Calu3 (cell line): ENCODE data around the gene HS6ST1. TPM values are rescaled to one million over a fixed set of nuclear protein-coding genes. Genes with fewer than 3 reads are reported as not detected.

Experiments
- BruUV-seq: library from RNA; stranded (reverse); fragments of 400-500 nt; replicated peaks from 2 replicates; lab custom pipeline; 2021; lab: Mats Ljungman, UMichigan
- CTCF ChIA-PET: fragments of 300-600 bp; sonication (Branson Sonifier 250); formaldehyde crosslinking; loops from one replicate; lab custom pipeline; 2022; ENCODE audit warnings: antibody characterized with exemption; lab: Charles Lee
- DNase-seq: peaks from one replicate; pipeline ENCODE4 v3.0.0; 2022
- H3K27ac Mint-ChIP-seq: one replicate; pipeline ENCODE4 v1.8.0; 2022; ENCODE audit warnings: mixed read lengths; ENCODE audit not compliant: unreplicated experiment
- H3K27me3 Mint-ChIP-seq: one replicate; pipeline ENCODE4 v1.8.0; 2022; ENCODE audit warnings: mixed read lengths; ENCODE audit not compliant: unreplicated experiment
- H3K36me3 Mint-ChIP-seq: one replicate; pipeline ENCODE4 v1.8.0; 2022; ENCODE audit warnings: mild to moderate bottlenecking, moderate library complexity, mixed read lengths; ENCODE audit not compliant: insufficient read depth, unreplicated experiment
- H3K4me1 Mint-ChIP-seq: one replicate; pipeline ENCODE4 v1.8.0; 2022; ENCODE audit warnings: mild to moderate bottlenecking, low read depth, mixed read lengths; ENCODE audit not compliant: unreplicated experiment
- H3K4me3 Mint-ChIP-seq: one replicate; pipeline ENCODE4 v1.8.0; 2022; ENCODE audit warnings: mild to moderate bottlenecking, low read depth, moderate library complexity, mixed read lengths; ENCODE audit not compliant: unreplicated experiment
- H3K9me3 Mint-ChIP-seq: one replicate; pipeline ENCODE4 v1.8.0; 2022; ENCODE audit warnings: low read depth, mixed read lengths; ENCODE audit not compliant: unreplicated experiment
- intact Hi-C: fragments of 100-400 bp; cut with micrococcal nuclease; formaldehyde crosslinking; loops from one replicate; pipeline ENCODE4 v1.10.0; 2022; ENCODE audit not compliant: unreplicated experiment
- total RNA-seq: library from RNA; stranded (reverse); gene quantifications from 2 replicates; pipeline ENCODE4 v1.2.3, GENCODE V29; 2022
- TF ChIP-seq, protein P1 (sequence below): fragments of 200-600 bp; IDR thresholded peaks from one replicate; pipeline ENCODE4 v1.8.0; 2022; ENCODE audit warnings: antibody characterized with exemption; ENCODE audit not compliant: unreplicated experiment

Gene HS6ST1
- total RNA-seq, 1 experiment from 2014 or later = 34.6 TPM

DNA sequence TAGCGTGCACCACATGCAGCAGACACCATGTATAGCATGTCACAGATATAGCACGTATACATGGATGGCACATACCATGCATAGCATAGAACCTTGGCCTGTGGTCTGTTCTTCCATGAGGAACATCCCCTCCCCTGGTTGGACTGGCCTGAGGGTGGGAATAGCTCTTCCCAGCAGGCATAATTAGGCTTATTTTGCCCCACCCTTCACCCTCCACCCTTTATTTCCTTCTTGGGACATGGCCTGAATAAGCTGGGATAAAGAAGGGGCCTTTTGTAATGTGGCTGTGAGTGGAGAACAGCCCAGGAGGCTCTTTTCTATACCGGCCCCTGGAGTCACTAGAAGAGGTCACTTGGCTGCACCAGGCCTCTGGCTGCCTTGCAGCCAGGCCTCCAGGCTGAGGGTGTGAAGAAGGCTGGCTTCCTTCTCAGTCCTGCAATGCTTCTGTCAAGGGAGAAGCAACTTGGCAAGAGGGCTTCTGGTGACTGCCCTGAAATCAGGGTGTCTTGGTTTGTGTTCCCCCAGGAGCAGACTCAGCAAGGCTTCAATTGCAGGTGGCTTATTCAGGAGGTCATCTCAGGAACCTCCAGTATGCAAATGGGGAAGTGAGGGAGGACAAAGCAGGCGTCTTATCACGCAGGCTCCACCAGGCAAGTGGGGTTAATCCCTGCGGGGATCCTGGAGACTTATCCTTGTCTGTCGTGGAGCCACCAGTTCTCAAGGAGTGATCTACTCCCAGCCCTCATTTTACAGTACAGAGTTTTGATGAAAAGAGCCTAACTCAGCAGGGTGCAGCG is 68.2 kb downstream of the HS6ST1 start:
- H3K27me3 Mint-ChIP-seq = no peaks in the 10 kb centered on the region
- H3K4me3 Mint-ChIP-seq = no peak overlapping the region
- H3K27ac Mint-ChIP-seq = no peak overlapping the region
- no peaks in the 10 kb centered on the region for H3K36me3 Mint-ChIP-seq
- CTCF ChIA-PET = no interaction called here
- H3K4me1 Mint-ChIP-seq = no peaks in the 10 kb centered on the region
- H3K9me3 Mint-ChIP-seq = no peaks in the 10 kb centered on the region
- TF ChIP-seq, protein P1, sequence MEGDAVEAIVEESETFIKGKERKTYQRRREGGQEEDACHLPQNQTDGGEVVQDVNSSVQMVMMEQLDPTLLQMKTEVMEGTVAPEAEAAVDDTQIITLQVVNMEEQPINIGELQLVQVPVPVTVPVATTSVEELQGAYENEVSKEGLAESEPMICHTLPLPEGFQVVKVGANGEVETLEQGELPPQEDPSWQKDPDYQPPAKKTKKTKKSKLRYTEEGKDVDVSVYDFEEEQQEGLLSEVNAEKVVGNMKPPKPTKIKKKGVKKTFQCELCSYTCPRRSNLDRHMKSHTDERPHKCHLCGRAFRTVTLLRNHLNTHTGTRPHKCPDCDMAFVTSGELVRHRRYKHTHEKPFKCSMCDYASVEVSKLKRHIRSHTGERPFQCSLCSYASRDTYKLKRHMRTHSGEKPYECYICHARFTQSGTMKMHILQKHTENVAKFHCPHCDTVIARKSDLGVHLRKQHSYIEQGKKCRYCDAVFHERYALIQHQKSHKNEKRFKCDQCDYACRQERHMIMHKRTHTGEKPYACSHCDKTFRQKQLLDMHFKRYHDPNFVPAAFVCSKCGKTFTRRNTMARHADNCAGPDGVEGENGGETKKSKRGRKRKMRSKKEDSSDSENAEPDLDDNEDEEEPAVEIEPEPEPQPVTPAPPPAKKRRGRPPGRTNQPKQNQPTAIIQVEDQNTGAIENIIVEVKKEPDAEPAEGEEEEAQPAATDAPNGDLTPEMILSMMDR = no peak
- no TSS peak for BruUV-seq
- no peak for DNase-seq
- intact Hi-C loops = no loop called here

DNA sequence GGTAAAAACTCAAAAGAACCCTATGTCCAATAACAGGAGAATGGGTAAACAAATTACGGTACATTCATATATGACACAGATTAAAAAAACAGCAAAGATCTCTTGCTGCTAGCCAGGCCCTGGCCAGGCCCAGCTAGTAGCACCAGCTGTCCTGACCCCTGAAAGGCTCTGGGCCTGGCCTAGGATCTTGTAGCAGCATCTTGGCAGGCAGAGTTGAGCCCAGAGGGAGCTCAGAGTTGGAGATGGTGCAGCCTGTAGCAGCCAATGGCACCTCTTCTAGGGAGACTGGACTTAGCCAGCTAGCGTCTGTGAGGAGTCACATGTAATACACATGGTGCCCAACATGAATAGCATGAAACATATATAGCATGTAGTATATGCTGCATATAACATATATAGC is 69.1 kb downstream of the HS6ST1 start:
- Mint-ChIP-seq H3K27me3 (no peaks in the 10 kb centered on the region), H3K4me3 (no peak overlapping the region), H3K4me1 (no peaks in the 10 kb centered on the region), H3K9me3 (no peaks in the 10 kb centered on the region), H3K27ac (no peak overlapping the region), H3K36me3 (no peaks in the 10 kb centered on the region)
- TF ChIP-seq, protein P1 = no peak
- DNase-seq = no peak
- intact Hi-C loops = no loop called here
- BruUV-seq = no TSS peak
- CTCF ChIA-PET = no interaction called here

DNA sequence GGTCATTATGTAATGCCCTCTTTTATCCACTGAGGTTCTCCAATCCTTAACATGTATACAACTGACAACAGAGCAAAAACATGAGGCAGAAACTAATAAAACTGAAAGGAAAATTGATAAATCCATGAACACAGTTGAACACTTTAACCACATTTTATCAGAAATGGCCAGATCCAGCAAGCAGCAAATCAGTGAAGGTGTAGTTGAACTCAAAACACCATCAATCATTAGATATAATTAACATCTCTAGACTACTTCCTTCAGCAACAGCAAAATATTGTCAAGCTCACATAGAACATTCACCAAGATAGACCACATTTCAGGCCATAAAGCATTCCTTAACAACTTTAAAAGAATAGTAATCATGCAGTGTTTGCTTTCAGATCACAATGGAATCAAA is 72.9 kb downstream of the HS6ST1 start:
- Mint-ChIP-seq H3K27me3 (peaks cover 23% of the 10 kb centered on the region), H3K4me1 (no peaks in the 10 kb centered on the region), H3K27ac (no peak overlapping the region), H3K9me3 (no peaks in the 10 kb centered on the region), H3K36me3 (no peaks in the 10 kb centered on the region), H3K4me3 (no peak overlapping the region)
- CTCF ChIA-PET = no interaction called here
- intact Hi-C loops = no loop called here
- no TSS peak for BruUV-seq
- DNase-seq = no peak
- TF ChIP-seq, protein P1 = no peak

DNA sequence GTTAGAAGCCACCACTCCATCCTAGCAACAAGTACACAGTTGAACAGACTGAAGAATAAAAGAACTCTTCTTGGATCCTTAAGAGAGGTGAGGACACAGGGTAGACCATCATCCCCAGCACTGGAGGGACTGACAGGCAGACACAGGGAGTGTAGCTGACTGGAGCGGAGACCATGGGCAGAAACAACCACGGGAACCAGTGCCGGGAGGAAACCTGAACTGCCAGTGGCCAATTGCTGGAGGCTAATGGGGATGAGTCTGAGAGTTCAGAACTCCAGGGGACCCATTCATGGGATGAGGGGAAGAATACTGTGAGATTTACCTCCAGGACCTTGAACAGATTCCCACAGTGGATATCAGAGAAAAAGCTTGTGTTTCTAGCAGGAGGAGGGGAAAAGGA is 76.8 kb downstream of the HS6ST1 start:
- H3K4me1 Mint-ChIP-seq = no peaks in the 10 kb centered on the region
- no peak overlapping the region for H3K27ac Mint-ChIP-seq
- CTCF ChIA-PET = no interaction called here
- H3K27me3 Mint-ChIP-seq = peaks cover 43% of the 10 kb centered on the region
- H3K4me3 Mint-ChIP-seq = no peak overlapping the region
- TF ChIP-seq, protein P1 = no peak
- no peaks in the 10 kb centered on the region for H3K36me3 Mint-ChIP-seq
- DNase-seq = no peak
- intact Hi-C loops = no loop called here
- no peaks in the 10 kb centered on the region for H3K9me3 Mint-ChIP-seq
- no TSS peak for BruUV-seq
